ENCODE results near the gene CDK14.

Gene CDK14

DNA sequence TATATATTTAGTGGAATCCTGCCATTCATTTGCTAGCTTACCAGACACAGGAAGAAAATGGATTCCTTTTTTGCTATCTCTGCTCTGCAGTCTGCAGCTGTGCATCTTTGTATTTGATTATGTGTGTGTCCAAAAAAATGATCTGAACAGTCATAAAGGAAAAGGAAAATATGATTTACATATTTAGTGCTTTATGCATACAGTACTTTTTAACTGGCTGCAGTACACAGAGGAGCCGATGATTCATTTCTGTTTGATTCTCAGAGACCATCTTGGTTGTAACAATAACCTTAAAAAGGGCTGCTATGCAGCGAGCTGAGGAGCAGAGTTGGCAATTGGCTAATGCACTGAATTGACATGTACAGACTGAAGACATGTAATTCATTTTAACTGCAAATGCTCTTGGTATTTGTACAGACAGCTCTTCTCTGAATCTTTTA lies 516.8 kb downstream of the CDK14 start:
- TF ChIP-seq SIN3A (IDR thresholded peaks at IDR 0.05; ENCODE audit: borderline replicate concordance, insufficient read depth, low read length) (no peak), TAF1 (IDR thresholded peaks at IDR 0.05; ENCODE audit: borderline replicate concordance, insufficient read depth, low read length) (no peak), POLR2AphosphoS5 (IDR thresholded peaks at IDR 0.05; ENCODE audit: low read depth, low read length) (no peak), FOXP2 (optimal IDR thresholded peaks at IDR 0.05; ENCODE audit: borderline replicate concordance, extremely low read depth, extremely low read length, insufficient read depth) (no peak)
- TF ChIP-seq, protein P1, sequence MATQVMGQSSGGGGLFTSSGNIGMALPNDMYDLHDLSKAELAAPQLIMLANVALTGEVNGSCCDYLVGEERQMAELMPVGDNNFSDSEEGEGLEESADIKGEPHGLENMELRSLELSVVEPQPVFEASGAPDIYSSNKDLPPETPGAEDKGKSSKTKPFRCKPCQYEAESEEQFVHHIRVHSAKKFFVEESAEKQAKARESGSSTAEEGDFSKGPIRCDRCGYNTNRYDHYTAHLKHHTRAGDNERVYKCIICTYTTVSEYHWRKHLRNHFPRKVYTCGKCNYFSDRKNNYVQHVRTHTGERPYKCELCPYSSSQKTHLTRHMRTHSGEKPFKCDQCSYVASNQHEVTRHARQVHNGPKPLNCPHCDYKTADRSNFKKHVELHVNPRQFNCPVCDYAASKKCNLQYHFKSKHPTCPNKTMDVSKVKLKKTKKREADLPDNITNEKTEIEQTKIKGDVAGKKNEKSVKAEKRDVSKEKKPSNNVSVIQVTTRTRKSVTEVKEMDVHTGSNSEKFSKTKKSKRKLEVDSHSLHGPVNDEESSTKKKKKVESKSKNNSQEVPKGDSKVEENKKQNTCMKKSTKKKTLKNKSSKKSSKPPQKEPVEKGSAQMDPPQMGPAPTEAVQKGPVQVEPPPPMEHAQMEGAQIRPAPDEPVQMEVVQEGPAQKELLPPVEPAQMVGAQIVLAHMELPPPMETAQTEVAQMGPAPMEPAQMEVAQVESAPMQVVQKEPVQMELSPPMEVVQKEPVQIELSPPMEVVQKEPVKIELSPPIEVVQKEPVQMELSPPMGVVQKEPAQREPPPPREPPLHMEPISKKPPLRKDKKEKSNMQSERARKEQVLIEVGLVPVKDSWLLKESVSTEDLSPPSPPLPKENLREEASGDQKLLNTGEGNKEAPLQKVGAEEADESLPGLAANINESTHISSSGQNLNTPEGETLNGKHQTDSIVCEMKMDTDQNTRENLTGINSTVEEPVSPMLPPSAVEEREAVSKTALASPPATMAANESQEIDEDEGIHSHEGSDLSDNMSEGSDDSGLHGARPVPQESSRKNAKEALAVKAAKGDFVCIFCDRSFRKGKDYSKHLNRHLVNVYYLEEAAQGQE (IDR thresholded peaks at IDR 0.05; ENCODE audit: insufficient read depth in 1 of 2, low read depth in 2 of 2, low read length in 2 of 2), result no peak

DNA sequence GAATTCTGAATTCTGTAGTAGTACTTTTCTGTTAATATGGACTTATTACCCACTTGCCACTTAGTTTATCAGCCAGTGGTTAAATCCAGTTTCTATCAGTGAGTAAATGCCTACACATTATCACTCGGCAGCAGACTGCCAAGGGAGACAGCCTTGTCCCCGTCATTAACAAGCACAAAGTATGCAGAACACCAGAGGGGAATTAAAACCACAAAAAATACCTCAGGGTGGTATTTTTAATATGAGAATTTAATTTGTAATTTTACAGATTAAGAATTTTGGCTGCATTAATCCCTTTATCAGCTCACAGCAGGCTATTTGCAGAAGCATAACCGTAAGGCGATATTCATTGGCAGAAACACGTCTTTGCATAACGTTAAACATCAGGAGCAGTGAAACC lies 518.1 kb downstream of the CDK14 start:
- TF ChIP-seq POLR2AphosphoS5 (IDR thresholded peaks at IDR 0.05; ENCODE audit: low read depth, low read length), result no peak
- TF ChIP-seq, protein P1 (IDR thresholded peaks at IDR 0.05; ENCODE audit: insufficient read depth in 1 of 2, low read depth in 2 of 2, low read length in 2 of 2), result no peak
- no peak for TF ChIP-seq FOXP2 (optimal IDR thresholded peaks at IDR 0.05; ENCODE audit: borderline replicate concordance, extremely low read depth, extremely low read length, insufficient read depth)
- no peak for TF ChIP-seq TAF1 (IDR thresholded peaks at IDR 0.05; ENCODE audit: borderline replicate concordance, insufficient read depth, low read length)
- no peak for TF ChIP-seq SIN3A (IDR thresholded peaks at IDR 0.05; ENCODE audit: borderline replicate concordance, insufficient read depth, low read length)

DNA sequence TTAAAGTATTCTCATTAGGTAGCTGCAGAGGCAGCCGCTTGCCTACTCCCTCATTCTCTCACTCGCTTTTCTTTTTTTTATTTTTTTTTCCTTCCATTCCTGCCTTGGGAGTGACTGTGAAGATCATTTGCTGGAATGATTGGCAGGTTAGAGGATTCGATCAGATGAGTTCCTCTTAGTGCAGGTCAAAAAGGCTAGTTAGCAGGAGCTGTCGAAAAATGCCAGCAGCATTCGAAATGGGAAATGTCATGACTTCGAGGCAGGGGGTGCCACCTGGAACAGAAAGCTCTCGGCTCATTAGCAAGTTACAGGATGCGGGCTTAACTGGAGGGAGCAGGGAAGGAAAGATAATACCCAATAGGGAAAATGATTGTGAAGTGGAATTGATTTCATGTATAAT lies 530.6 kb downstream of the CDK14 start:
- no peak for TF ChIP-seq TAF1 (IDR thresholded peaks at IDR 0.05; ENCODE audit: borderline replicate concordance, insufficient read depth, low read length)
- TF ChIP-seq, protein P1 (IDR thresholded peaks at IDR 0.05; ENCODE audit: insufficient read depth in 1 of 2, low read depth in 2 of 2, low read length in 2 of 2), result no peak
- no peak for TF ChIP-seq SIN3A (IDR thresholded peaks at IDR 0.05; ENCODE audit: borderline replicate concordance, insufficient read depth, low read length)
- no peak for TF ChIP-seq FOXP2 (optimal IDR thresholded peaks at IDR 0.05; ENCODE audit: borderline replicate concordance, extremely low read depth, extremely low read length, insufficient read depth)
- TF ChIP-seq POLR2AphosphoS5 (IDR thresholded peaks at IDR 0.05; ENCODE audit: low read depth, low read length), result no peak

DNA sequence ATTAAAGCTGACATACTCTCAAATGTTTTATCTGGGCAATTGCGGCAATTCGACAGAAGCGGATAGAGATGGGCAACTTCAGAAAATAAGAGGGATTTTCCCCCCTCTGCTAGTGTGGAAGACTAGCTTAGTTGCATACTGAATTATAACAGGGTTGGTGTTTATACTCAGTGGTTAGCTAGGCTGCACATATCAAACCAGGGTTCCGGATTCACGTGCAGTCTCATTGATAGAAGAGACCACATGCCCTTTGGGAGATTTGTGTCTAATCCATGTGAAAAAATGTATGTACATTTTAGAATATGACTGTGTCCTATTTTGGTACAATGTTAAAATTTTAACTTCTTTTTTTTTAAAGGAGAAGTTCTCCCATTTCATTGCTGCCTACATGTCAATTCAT lies 531.2 kb downstream of the CDK14 start:
- TF ChIP-seq FOXP2 (optimal IDR thresholded peaks at IDR 0.05; ENCODE audit: borderline replicate concordance, extremely low read depth, extremely low read length, insufficient read depth) (no peak), POLR2AphosphoS5 (IDR thresholded peaks at IDR 0.05; ENCODE audit: low read depth, low read length) (no peak), TAF1 (IDR thresholded peaks at IDR 0.05; ENCODE audit: borderline replicate concordance, insufficient read depth, low read length) (no peak), SIN3A (IDR thresholded peaks at IDR 0.05; ENCODE audit: borderline replicate concordance, insufficient read depth, low read length) (no peak)
- TF ChIP-seq, protein P1 (IDR thresholded peaks at IDR 0.05; ENCODE audit: insufficient read depth in 1 of 2, low read depth in 2 of 2, low read length in 2 of 2), result no peak

DNA sequence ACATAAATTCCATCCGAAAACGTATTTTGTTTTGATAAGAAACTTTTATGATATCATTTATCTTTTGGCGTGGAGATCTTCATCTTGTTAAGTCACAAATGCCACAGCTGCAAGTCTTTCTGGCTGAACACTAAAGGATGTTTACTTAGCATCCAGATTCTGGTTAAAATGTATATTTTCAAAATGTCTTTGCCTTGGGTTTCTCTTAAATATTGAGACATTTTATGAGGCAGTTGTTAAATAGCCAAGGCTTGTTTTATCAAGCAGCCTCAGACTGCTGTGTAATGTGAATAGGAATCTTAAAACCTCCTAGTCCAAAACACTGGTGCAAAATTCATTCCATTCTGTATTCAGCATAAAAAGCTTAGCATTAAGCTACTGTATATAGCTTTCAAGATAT lies 531.8 kb downstream of the CDK14 start:
- TF ChIP-seq TAF1 (IDR thresholded peaks at IDR 0.05; ENCODE audit: borderline replicate concordance, insufficient read depth, low read length), result no peak
- TF ChIP-seq POLR2AphosphoS5 (IDR thresholded peaks at IDR 0.05; ENCODE audit: low read depth, low read length), result no peak
- TF ChIP-seq FOXP2 (optimal IDR thresholded peaks at IDR 0.05; ENCODE audit: borderline replicate concordance, extremely low read depth, extremely low read length, insufficient read depth), result no peak
- no peak for TF ChIP-seq SIN3A (IDR thresholded peaks at IDR 0.05; ENCODE audit: borderline replicate concordance, insufficient read depth, low read length)
- TF ChIP-seq, protein P1 (IDR thresholded peaks at IDR 0.05; ENCODE audit: insufficient read depth in 1 of 2, low read depth in 2 of 2, low read length in 2 of 2), result no peak

Data from PFSK-1 (cell line).